ENCODE data around the gene SORD.

GRCh38 chr15:45026651-45027190, 3.7 kb downstream of the SORD start:
- TF ChIP-seq CTCF (IDR thresholded peaks at IDR 0.05; ENCODE audit: low read depth, low read length) (no peak), EZH2phosphoT487 (IDR thresholded peaks at IDR 0.05; ENCODE audit: low read depth) (no peak)
